Measurements from ENCODE around the gene C2orf42.
A peak's percentile ranks its signal among the peaks of the same experiment; 100 is the strongest.
"Not testable (repeated sequence)": the region's sequence is repeated elsewhere in the genome, so short reads cannot be mapped to it uniquely, and the experiment has no call there.

C2orf42 gene

DNA sequence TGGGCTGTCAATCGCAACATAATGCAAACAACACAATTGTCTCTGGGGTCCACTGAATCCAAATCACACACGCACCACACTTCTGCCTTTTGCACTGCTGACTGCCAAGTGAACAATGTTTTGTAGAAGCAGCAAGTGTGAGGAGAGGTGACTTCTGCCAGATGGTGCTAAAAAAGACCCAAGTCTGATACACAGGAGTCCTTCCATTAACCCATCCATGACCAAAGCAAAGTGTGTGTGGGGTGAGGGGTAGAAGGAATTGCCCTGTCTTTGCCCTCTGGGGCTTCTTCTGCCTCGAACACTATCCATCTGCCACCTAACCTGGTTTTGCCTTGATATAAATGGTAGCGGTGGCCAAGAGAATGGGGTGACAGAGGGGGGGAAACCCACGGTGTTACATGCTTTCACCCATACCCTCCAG, 50.0 kb downstream of the C2orf42 start:
- POLR2A ChIA-PET, result interaction anchor here (0.5 to 5.7 kb wide), 11 partner anchors 8 to 397 kb away, joined by 3 to 62 read pairs (median 6); partner anchors contain the start of genes MXD1 and PCBP1
- no peak for DNase-seq (ENCODE audit: extremely low spot score)
- no peak for TF ChIP-seq ARNT (IDR thresholded peaks at IDR 0.05)
- TF ChIP-seq TARDBP (IDR thresholded peaks at IDR 0.05), result no peak
- no peak for TF ChIP-seq NFRKB (IDR thresholded peaks at IDR 0.05)
- TF ChIP-seq SP1 (IDR thresholded peaks at IDR 0.05), result no peak
- no peak for TF ChIP-seq HDGF (IDR thresholded peaks at IDR 0.05; ENCODE audit: borderline replicate concordance)
- no peak for TF ChIP-seq CTBP1 (IDR thresholded peaks at IDR 0.05; ENCODE audit: borderline replicate concordance)
- TF ChIP-seq FOXA1 (IDR thresholded peaks at IDR 0.05), result no peak
- no peak for TF ChIP-seq SUZ12 (IDR thresholded peaks at IDR 0.05)
- no peak for TF ChIP-seq L3MBTL2 (conservative IDR thresholded peaks at IDR 0.05)

DNA sequence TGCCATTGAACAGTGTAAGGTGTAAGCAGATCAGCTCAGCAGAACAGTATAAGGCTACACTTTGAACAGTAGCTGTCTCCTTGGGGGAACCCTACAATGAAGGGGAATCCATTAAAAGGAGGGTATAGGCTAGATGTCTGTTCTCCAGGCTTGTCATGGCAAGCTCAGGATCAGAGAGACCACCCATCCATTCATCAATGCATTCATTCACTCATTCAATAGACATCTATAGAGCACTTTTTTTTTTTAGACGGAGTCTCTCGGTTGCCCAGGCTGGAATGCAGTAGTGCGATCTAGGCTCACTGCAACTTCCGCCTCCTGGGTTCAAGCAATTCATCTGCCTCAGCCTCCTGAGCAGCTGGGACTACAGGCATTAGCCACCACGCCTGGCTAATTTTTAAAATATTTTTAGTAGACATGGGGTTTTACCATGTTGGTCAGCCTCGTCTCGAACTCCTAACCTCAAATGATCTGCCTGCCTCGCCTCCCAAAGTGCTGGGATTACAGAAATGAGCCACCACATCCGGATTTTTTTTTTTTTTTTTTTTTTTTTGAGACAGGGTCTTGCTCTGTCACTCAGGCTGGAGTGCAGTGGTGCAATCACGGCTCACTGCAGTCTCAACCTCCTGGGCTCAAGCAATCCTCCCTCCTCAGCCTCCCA, 56.4 kb downstream of the C2orf42 start:
- POLR2A ChIA-PET, result interaction anchor here (0.9 to 4.9 kb wide), 6 partner anchors 10 to 159 kb away, joined by 3 to 85 read pairs (median 21); partner anchors contain the start of genes PCBP1 and SNRPG
- DNase-seq (ENCODE audit: extremely low spot score); CTCF ChIA-PET: not testable (repeated sequence)

More for the DNA sequence above, 50.0 kb downstream of the C2orf42 start:
- CTCF ChIA-PET, result no interaction called here

DNA sequence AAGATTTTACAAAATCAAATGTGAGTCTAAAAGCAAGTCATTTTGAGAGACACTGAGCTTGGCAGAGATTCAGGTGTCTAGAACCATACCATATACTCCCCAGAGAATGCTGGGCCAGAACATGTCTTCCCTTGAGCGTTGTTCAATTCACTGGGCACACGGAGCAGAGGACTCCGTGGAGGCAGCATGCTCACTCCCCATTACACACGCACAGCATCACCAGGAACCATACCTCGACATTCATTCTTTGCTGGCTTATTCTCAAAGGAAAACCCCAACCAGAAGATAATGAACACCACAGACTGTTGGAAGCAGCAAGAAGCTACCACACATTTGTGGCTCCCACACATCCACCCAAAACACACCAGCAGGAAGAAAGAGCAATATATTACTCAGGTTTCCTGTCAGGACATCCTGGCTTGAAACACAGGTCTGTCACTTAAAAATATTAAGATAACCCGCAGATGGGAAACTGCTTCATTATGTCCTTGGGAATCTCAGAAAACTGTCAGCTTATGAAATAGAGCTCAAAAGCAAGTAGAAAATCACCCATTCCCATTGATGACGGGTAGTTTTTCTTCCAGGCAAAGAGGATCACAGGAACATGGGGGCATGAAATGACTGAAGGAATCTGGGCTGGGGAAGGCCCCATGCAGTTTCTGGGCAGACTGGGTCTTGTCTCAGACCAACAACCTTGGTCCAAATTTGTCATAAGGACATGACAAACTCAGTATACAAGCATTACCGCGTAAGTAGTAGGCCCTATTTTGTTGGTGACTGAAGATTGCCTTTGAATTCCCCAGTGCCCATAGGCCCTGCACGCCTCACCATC, 57.1 kb downstream of the C2orf42 start:
- ChIA-PET CTCF (interaction anchor here (0.6 to 1.7 kb wide), 2 partner anchors 124 to 409 kb away, joined by 3 to 5 read pairs; no protein-coding TSS in a partner anchor), POLR2A (interaction anchor here (0.8 to 4.9 kb wide), 14 partner anchors 9 to 220 kb away, joined by 3 to 85 read pairs (median 4); partner anchors contain the start of genes MXD1, PCBP1 and SNRPG)
- no peak for TF ChIP-seq ZNF384 (IDR thresholded peaks at IDR 0.05)
- no peak for TF ChIP-seq L3MBTL2 (conservative IDR thresholded peaks at IDR 0.05)
- TF ChIP-seq FOXM1 (IDR thresholded peaks at IDR 0.05; ENCODE audit: borderline replicate concordance), result no peak
- TF ChIP-seq TARDBP (IDR thresholded peaks at IDR 0.05), result no peak
- TF ChIP-seq FOXA1 (IDR thresholded peaks at IDR 0.05), result no peak
- TF ChIP-seq NFRKB (IDR thresholded peaks at IDR 0.05), result no peak
- no peak for DNase-seq (ENCODE audit: extremely low spot score)

DNA sequence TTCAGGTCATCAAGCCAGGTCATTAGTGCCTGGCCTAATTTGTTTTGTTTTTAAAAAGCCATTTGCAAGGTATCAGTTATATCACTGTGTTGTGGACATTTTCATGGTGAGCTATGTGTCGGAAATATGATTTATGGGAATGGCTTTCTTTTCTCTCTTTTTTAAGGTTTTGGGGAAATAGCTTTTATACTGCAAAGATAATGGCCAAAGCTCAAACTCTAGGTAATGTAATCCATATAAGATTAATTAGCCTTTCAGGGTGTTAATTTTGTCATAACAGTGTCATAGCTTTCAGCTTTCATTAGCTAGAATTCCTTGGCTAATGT, 57.7 kb downstream of the C2orf42 start:
- POLR2A ChIA-PET, result interaction anchor here (0.8 to 4.9 kb wide), 14 partner anchors 8 to 220 kb away, joined by 3 to 85 read pairs (median 4); partner anchors contain the start of genes MXD1, PCBP1 and SNRPG
- no peak for DNase-seq (ENCODE audit: extremely low spot score)
- CTCF ChIA-PET, result interaction anchor here (1.7 kb wide), 1 partner anchor 408 kb away, joined by 5 read pairs; no protein-coding TSS in a partner anchor
- TF ChIP-seq TARDBP (IDR thresholded peaks at IDR 0.05), result no peak
- TF ChIP-seq, protein P1, sequence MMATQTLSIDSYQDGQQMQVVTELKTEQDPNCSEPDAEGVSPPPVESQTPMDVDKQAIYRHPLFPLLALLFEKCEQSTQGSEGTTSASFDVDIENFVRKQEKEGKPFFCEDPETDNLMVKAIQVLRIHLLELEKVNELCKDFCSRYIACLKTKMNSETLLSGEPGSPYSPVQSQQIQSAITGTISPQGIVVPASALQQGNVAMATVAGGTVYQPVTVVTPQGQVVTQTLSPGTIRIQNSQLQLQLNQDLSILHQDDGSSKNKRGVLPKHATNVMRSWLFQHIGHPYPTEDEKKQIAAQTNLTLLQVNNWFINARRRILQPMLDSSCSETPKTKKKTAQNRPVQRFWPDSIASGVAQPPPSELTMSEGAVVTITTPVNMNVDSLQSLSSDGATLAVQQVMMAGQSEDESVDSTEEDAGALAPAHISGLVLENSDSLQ (IDR thresholded peaks at IDR 0.05), result peak; percentile 92

DNA sequence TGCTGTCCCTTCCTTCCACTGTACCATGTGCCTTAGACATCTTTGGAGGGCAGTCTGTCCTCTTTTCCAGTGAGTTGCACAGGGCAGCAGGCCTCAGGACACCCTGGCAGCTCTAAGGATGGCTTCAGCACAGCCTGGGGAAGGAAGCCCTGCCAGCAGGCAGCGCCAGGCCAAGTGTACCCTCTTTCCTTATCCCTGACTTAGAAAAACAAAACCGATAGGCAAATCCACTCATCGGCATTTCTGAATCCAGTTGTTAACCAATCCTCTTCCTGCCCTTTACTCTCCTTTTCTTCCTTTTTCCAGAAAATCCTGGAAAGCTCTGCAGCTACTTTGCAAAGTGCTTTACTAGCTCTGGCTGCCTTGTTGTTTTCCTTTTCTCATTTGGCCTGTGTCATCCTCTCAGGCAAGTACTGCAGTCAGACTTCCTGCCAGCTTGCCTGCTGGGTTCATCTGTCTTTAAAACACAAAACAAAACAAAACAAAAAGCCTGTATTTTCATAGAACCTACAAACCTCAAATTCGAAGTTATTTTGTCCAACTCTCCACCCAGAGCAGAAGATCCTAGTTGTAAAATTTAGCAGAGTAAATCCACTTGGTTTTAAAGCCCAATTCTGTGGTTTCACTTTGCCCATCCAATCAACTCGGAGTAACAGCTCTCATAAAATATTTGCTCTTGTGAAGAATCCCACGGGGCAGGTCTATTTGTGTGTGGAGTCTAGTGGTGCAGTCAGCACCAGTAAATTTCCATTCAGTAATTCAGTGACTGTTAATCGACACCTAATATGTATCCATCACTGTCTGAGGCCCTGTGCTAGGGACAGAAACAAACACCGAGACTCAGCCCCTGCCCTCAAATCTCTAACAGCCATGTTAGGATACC, 58.3 kb downstream of the C2orf42 start:
- ChIA-PET POLR2A (interaction anchor here (0.7 to 4.9 kb wide), 14 partner anchors 8 to 219 kb away, joined by 3 to 85 read pairs (median 4); partner anchors contain the start of genes MXD1, PCBP1 and SNRPG), CTCF (interaction anchor here (1.0 to 1.7 kb wide), 2 partner anchors 44 to 408 kb away, joined by 3 to 5 read pairs; no protein-coding TSS in a partner anchor)
- no peak for DNase-seq (ENCODE audit: extremely low spot score)
- TF ChIP-seq BHLHE40 (IDR thresholded peaks at IDR 0.05; ENCODE audit: borderline replicate concordance), result no peak
- no peak for TF ChIP-seq CTBP1 (IDR thresholded peaks at IDR 0.05; ENCODE audit: borderline replicate concordance)
- TF ChIP-seq ZNF384 (IDR thresholded peaks at IDR 0.05), result no peak
- no peak for TF ChIP-seq LEF1 (IDR thresholded peaks at IDR 0.05; ENCODE audit: borderline replicate concordance)
- no peak for TF ChIP-seq FOXA1 (IDR thresholded peaks at IDR 0.05)
- TF ChIP-seq ELF4 (IDR thresholded peaks at IDR 0.05), result no peak
- no peak for TF ChIP-seq L3MBTL2 (conservative IDR thresholded peaks at IDR 0.05)
- no peak for TF ChIP-seq SP1 (IDR thresholded peaks at IDR 0.05)
- no peak for TF ChIP-seq NFRKB (IDR thresholded peaks at IDR 0.05)
- TF ChIP-seq, protein P1 (IDR thresholded peaks at IDR 0.05), result no peak

DNA sequence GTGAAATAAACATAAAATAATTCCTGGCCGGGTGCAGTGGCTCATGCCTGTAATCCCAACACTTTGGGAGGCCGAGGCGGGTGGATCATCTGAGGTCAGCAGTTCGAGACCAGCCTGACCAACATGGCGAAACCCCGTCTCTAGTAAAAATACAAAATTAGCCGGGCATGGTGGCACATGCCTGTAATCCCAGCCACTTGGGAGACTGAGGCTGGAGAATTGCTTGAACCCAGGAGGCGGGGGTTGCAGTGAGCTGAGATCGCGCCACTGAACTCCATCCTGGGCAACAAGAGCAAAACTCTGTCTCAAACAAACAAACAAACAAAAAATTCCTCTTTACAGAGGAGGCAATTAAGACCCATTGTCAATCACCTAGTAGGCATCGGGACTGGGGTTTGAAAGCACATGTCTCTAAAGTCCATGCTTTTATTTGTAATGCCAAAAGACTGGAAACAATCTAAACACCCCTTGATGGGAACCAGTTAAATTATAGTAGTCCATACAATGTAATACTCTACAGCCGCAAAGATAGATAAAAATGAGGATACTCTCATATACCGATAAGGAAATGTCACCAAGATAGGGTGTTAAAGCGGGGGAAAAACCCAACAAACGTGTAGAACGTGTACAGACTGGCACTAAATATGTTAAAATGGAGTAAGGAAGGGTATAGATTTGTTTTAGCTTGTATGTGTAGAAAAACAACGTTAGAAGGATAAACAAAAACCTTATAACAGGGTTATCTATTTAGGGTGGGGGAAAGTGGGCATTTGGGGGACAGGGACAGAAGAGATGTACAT, 59.3 kb downstream of the C2orf42 start:
- ChIA-PET POLR2A (interaction anchor here (0.6 to 4.9 kb wide), 10 partner anchors 7 to 217 kb away, joined by 3 to 85 read pairs (median 9); partner anchors contain the start of gene PCBP1), CTCF (interaction anchor here (0.6 to 1.7 kb wide), 3 partner anchors 43 to 1095 kb away, joined by 3 to 6 read pairs (median 5); partner anchors contain the start of gene PAIP2B)
- DNase-seq (ENCODE audit: extremely low spot score), result not testable (repeated sequence)

All from HEK293T (cell line).